ENCODE data around the gene SECISBP2L. TPM values are rescaled to one million over a fixed set of nuclear protein-coding genes. Genes with fewer than 3 reads are reported as not detected.

The SECISBP2L gene
- total RNA-seq, 2 experiments from 2014 or later, result 22.4 to 36.8 TPM

DNA sequence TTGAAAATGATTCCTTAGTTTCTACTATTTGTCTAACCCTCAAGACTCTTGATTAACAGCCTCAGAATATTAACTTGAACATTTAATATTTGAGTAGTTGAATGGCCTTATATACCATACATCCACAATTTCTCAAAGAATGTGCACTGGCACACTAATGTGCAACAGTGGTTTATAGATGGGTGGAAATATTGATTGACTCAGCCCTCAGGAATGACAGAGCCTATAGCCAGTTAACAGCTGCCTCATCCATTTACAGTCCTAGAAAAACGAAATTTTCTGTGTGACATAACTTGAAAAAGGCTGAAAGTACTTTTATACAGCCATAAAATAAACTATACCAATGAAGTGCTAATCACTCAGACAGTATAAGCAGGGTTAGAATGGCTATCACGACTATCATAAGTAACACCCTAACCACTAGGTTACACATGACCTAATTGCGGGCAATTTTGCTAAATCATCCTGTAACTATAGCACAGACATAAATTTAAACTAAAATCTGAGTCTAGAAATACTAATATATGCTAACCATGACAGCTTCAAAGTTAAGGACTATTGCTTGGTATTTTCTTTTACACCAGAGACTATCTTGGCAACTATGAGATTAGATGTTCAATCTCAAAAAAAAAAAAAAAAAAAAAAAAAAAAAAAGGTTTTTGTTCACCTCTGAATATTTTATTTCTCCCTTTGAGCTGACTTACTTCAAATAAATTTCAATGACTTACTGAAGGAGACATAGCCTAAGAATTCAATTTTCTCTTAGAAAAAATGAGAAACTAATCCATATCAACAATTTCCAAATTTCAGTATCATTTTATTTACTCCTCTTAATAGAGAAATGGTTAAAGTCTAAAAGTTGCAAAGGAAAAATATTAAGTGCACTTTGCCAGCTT is 9.3 kb downstream of the SECISBP2L start:
- DNase-seq (no peak), ATAC-seq (peak; percentile 58)
- no peak overlapping the region for H3K4me3 Mint-ChIP-seq
- H3K27ac Mint-ChIP-seq, result no peak overlapping the region
- H3K27me3 Mint-ChIP-seq, result no peaks in the 10 kb centered on the region
- H3K9me3 Mint-ChIP-seq (ENCODE audit: low read depth), result no peaks in the 10 kb centered on the region
- H3K36me3 Mint-ChIP-seq (ENCODE audit: low read depth), result peaks cover 13% of the 10 kb centered on the region
- intact Hi-C loops (cut with DNase I, micrococcal nuclease), result no loop called here
- peaks cover 21% of the 10 kb centered on the region for H3K4me1 Mint-ChIP-seq
- ChIA-PET POLR2A (interaction anchor here (0.6 kb wide), 2 partner anchors 37 to 159 kb away, joined by 3 read pairs; partner anchors contain the start of gene EID1), CTCF (interaction anchor here (0.7 to 1.4 kb wide), 3 partner anchors 10 to 58 kb away, joined by 3 to 5 read pairs (median 4); partner anchors contain the start of gene SECISBP2L)

DNA sequence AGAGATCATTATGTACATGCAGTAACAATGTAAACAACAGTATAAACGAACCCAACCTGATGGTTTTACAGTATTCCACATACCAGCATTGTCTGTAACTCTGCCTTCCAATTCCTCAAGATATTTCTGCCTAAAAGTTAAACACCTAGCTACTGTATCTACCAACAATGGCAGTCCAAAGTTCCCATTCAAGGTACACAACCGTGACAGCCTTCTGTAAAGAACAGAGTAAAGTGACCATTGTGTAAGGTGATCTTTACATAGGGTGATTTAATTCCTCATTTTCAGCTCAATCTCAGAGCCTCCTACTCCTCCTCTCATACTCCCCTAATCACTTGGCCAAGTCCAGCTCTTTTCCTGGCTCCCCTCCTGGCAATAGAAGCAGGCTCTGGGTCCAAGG is 10.4 kb downstream of the SECISBP2L start:
- DNase-seq (no peak), ATAC-seq (no peak)
- no peak overlapping the region for H3K27ac Mint-ChIP-seq
- H3K27me3 Mint-ChIP-seq, result no peaks in the 10 kb centered on the region
- H3K4me3 Mint-ChIP-seq, result no peak overlapping the region
- peaks cover 13% of the 10 kb centered on the region for H3K4me1 Mint-ChIP-seq
- peaks cover 13% of the 10 kb centered on the region for H3K36me3 Mint-ChIP-seq (ENCODE audit: low read depth)
- H3K9me3 Mint-ChIP-seq (ENCODE audit: low read depth), result no peaks in the 10 kb centered on the region
- intact Hi-C loops (cut with DNase I, micrococcal nuclease), result no loop called here
- ChIA-PET POLR2A (no interaction called here), CTCF (interaction anchor here (0.8 kb wide), 1 partner anchor 14 kb away, joined by 3 read pairs; no protein-coding TSS in a partner anchor)

DNA sequence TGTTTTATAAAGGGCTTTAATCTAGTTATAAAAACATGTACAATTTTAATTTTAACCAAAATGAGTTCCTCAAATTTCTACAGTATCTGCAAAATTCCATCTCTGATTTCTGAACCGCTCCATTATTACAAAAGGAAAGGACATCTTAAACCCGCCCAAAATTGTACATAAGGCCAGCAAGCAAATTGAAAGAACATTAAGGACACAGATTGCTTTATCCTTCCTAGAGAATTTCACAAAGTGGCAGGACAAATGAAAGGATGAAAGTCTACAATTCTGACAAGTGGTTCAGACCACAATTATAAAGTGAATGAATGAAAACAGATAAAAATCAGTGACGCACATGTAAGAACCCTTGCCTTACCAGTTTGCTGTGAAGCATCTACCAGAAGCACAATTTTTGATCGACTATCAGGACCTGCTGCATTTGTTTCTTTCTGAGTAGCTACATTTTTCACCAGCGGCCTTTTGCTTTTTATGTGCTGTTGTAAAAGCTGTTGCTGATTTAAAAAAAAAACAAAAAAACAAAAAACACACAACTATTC is 13.6 kb downstream of the SECISBP2L start:
- no peaks in the 10 kb centered on the region for H3K9me3 Mint-ChIP-seq (ENCODE audit: low read depth)
- ChIA-PET POLR2A (no interaction called here), CTCF (no interaction called here)
- no peak overlapping the region for H3K27ac Mint-ChIP-seq
- no peaks in the 10 kb centered on the region for H3K27me3 Mint-ChIP-seq
- DNase-seq (no peak), ATAC-seq (no peak)
- H3K4me1 Mint-ChIP-seq, result peaks cover 6% of the 10 kb centered on the region
- H3K36me3 Mint-ChIP-seq (ENCODE audit: low read depth), result peaks cover 29% of the 10 kb centered on the region
- intact Hi-C loops (cut with DNase I, micrococcal nuclease), result no loop called here
- no peak overlapping the region for H3K4me3 Mint-ChIP-seq

DNA sequence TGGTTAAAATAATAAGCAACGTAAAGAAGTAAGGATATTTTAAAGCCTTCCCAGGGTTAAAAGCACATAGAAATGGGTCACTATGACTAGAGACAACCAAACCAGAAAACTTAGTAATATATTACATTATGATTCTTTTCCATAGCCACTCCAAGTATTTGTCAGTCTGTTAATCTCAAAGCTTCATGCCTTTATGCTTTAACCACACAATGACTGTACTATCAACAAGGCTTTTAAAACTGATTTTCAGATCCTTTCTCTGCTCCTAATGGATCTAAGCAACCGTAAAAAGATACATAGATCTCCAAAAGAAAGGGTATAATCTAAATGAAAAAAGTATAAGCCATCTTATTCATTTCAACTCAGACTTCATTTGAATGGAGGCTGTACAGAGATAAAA is 14.4 kb downstream of the SECISBP2L start:
- DNase-seq, result no peak
- Mint-ChIP-seq H3K27me3 (no peaks in the 10 kb centered on the region), H3K27ac (no peak overlapping the region), H3K9me3 (ENCODE audit: low read depth) (no peaks in the 10 kb centered on the region), H3K4me1 (no peaks in the 10 kb centered on the region), H3K4me3 (no peak overlapping the region), H3K36me3 (ENCODE audit: low read depth) (peaks cover 32% of the 10 kb centered on the region)
- ChIA-PET CTCF (interaction anchor here (0.6 kb wide), 1 partner anchor 13 kb away, joined by 4 read pairs; no protein-coding TSS in a partner anchor), POLR2A (no interaction called here)
- intact Hi-C loops (cut with DNase I, micrococcal nuclease), result no loop called here
- no peak for ATAC-seq

DNA sequence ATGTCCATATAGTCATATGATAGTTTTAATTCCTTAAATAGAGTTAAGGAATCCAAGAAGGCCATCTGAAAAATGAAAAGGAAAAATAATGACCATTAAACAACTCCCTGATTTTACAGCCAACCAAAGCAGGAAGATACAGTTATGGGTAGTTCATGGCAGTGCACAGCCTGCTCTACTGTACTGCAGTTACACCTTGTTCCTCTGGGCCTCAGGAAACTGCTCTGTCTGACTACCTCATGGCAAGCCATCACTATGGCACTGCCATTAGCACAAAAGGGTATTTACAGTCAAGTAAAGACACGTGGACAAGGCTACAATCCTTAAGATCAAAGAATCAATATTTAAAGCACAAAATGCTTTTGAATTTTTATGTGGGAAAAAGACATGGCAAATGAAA is 19.5 kb downstream of the SECISBP2L start:
- peaks cover 29% of the 10 kb centered on the region for H3K36me3 Mint-ChIP-seq (ENCODE audit: low read depth)
- no peak overlapping the region for H3K4me3 Mint-ChIP-seq
- intact Hi-C loops (cut with DNase I, micrococcal nuclease), result no loop called here
- no peak overlapping the region for H3K27ac Mint-ChIP-seq
- ChIA-PET CTCF (no interaction called here), POLR2A (no interaction called here)
- DNase-seq (no peak), ATAC-seq (no peak)
- no peaks in the 10 kb centered on the region for H3K27me3 Mint-ChIP-seq
- no peaks in the 10 kb centered on the region for H3K9me3 Mint-ChIP-seq (ENCODE audit: low read depth)
- peaks cover 5% of the 10 kb centered on the region for H3K4me1 Mint-ChIP-seq

DNA sequence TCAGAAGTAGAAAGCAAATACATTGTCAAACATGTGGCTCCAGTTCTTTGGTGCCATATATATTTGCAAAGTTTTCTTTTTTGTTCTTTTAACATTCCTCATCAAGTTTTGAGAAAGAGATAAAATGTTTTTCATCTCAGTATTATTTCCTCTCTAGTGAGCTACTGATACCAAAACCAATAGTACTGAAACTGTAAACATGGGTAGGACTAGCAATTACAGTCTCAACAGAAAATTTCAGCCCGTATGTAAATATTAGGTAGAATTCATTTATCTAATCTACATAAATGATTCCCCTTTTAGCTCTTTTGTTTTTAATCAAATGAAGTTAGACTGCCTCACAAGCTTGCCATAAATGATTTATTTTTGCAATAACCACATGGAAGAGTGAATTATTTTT is 21.4 kb downstream of the SECISBP2L start:
- Mint-ChIP-seq H3K9me3 (ENCODE audit: low read depth) (no peaks in the 10 kb centered on the region), H3K27me3 (no peaks in the 10 kb centered on the region), H3K4me1 (peaks cover 5% of the 10 kb centered on the region), H3K36me3 (ENCODE audit: low read depth) (peaks cover 27% of the 10 kb centered on the region), H3K27ac (no peak overlapping the region), H3K4me3 (no peak overlapping the region)
- CTCF ChIA-PET, result no interaction called here
- ATAC-seq (no peak), DNase-seq (no peak)
- POLR2A ChIA-PET, result no interaction called here
- intact Hi-C loops (cut with DNase I, micrococcal nuclease), result no loop called here

DNA sequence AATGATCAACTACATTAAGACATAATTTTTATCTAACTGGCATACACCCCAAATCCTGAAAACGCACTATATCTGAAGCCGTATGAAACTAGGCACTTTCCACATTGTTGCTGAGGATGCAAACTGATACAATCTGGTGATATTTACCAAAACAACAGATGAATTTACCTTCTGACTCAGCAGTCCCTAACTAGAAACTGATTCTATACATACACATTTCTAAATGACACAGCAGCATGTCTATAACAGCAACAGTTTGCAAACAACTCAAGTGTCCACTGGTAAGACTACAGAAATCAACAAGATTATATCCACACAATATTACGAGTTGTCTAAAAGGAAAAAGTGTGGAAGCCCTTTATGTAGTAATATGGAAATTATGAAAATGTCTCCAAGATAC is 22.9 kb downstream of the SECISBP2L start:
- peaks cover 5% of the 10 kb centered on the region for H3K4me1 Mint-ChIP-seq
- DNase-seq, result no peak
- no peak overlapping the region for H3K27ac Mint-ChIP-seq
- ChIA-PET POLR2A (no interaction called here), CTCF (no interaction called here)
- H3K9me3 Mint-ChIP-seq (ENCODE audit: low read depth), result no peaks in the 10 kb centered on the region
- no peaks in the 10 kb centered on the region for H3K27me3 Mint-ChIP-seq
- ATAC-seq, result peak; percentile 49
- intact Hi-C loops (cut with DNase I, micrococcal nuclease), result no loop called here
- peaks cover 24% of the 10 kb centered on the region for H3K36me3 Mint-ChIP-seq (ENCODE audit: low read depth)
- no peak overlapping the region for H3K4me3 Mint-ChIP-seq

DNA sequence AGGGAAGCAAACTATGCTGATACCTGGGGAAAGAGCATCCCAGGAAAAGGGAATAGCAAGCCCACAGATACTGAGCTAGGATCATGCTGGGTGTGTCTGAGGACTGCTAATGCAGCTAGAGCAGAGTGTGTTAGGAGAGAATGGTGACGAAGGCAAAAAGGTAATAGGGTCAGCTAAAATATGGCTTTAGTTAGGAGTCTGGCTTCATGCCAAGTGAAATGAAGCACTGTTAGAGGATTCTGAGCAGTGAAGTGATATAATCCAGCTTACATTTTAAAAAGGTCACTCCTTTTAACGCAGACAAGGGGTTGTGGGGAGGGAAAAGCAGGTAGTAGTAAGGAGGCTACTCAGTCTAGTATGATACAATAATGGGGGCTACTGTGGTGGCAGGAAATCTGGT is 30.4 kb downstream of the SECISBP2L start:
- POLR2A ChIA-PET, result interaction anchor here (0.6 kb wide), 1 partner anchor 126 kb away, joined by 4 read pairs; no protein-coding TSS in a partner anchor
- CTCF ChIA-PET, result interaction anchor here (1.1 kb wide), 2 partner anchors 40 to 130 kb away, joined by 3 read pairs; no protein-coding TSS in a partner anchor
- H3K9me3 Mint-ChIP-seq (ENCODE audit: low read depth), result no peaks in the 10 kb centered on the region
- no peak for ATAC-seq
- no peak overlapping the region for H3K4me3 Mint-ChIP-seq
- peaks cover 1% of the 10 kb centered on the region for H3K4me1 Mint-ChIP-seq
- H3K27ac Mint-ChIP-seq, result no peak overlapping the region
- no peak for DNase-seq
- no peaks in the 10 kb centered on the region for H3K27me3 Mint-ChIP-seq
- intact Hi-C loops (cut with DNase I, micrococcal nuclease), result no loop called here
- peaks cover 35% of the 10 kb centered on the region for H3K36me3 Mint-ChIP-seq (ENCODE audit: low read depth)

DNA sequence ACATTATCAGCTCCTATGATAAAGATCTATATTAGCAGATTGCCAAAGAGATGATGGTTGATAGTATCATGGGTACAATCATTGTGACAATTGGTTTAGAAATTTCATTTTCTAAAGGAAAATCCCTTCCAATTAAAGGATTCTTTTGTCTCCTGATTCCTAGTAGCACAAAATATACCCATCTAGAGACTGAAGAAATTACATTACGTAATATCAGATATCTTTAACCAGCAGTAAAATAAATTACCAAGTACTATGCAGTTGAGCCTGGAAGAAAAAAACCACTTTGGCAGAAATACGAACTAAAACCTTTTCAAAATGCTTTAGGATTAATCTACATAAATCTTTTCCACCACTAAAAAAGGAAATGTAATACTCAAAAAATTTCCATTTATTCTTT is 46.9 kb downstream of the SECISBP2L start:
- Mint-ChIP-seq H3K27ac (no peak overlapping the region), H3K4me3 (no peak overlapping the region), H3K27me3 (no peaks in the 10 kb centered on the region), H3K9me3 (ENCODE audit: low read depth) (no peaks in the 10 kb centered on the region), H3K36me3 (ENCODE audit: low read depth) (peaks cover 31% of the 10 kb centered on the region), H3K4me1 (no peaks in the 10 kb centered on the region)
- ChIA-PET CTCF (no interaction called here), POLR2A (no interaction called here)
- DNase-seq, result no peak
- intact Hi-C loops (cut with DNase I, micrococcal nuclease), result no loop called here
- ATAC-seq, result no peak

DNA sequence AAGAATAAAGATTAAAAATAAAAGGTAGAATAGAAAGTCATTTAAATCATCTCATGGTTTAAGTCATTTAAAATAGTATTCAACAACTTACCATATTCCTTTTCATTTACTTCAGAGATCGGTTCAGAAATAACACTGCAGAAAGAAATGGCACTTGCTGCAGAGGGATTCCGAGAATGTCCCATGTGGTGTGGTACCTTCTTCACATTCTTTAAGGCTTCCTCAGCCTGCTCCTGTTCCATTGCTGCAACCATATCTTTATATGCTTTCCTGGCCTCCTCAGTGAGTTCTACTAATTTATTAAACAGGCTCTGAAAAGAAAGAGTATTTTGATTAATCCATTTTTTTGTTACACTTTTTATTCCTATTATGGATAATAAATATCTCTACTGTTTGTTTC is 50.0 kb downstream of the SECISBP2L start:
- H3K9me3 Mint-ChIP-seq (ENCODE audit: low read depth), result no peaks in the 10 kb centered on the region
- ATAC-seq (no peak), DNase-seq (no peak)
- H3K27ac Mint-ChIP-seq, result no peak overlapping the region
- intact Hi-C loops (cut with DNase I, micrococcal nuclease), result no loop called here
- H3K27me3 Mint-ChIP-seq, result no peaks in the 10 kb centered on the region
- H3K36me3 Mint-ChIP-seq (ENCODE audit: low read depth), result peaks cover 41% of the 10 kb centered on the region
- no peaks in the 10 kb centered on the region for H3K4me1 Mint-ChIP-seq
- ChIA-PET POLR2A (no interaction called here), CTCF (interaction anchor here (1.2 kb wide), 1 partner anchor 20 kb away, joined by 4 read pairs; no protein-coding TSS in a partner anchor)
- H3K4me3 Mint-ChIP-seq, result no peak overlapping the region

DNA sequence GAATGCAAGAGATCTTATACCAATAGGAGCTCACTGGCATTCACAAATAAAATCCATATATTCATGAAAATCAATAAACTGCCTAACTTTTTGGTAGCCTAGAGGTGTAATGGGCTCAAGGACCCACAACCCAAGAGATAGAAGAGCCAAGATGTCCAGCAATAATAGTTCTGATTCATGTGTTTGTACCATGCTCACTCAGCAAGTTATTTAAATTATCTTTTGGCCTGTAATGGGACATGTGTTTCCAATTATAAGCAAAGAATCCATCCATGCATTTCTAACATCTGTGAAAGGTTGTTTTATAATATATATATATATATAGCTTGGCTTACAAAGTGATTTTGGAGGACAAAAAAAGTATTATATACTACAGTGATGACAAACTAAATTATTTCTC is 52.9 kb downstream of the SECISBP2L start:
- ChIA-PET CTCF (interaction anchor here (0.7 kb wide), 1 partner anchor 131 kb away, joined by 3 read pairs; no protein-coding TSS in a partner anchor), POLR2A (no interaction called here)
- Mint-ChIP-seq H3K4me1 (no peaks in the 10 kb centered on the region), H3K9me3 (ENCODE audit: low read depth) (no peaks in the 10 kb centered on the region), H3K27me3 (no peaks in the 10 kb centered on the region), H3K4me3 (no peak overlapping the region), H3K27ac (no peak overlapping the region), H3K36me3 (ENCODE audit: low read depth) (peaks cover 34% of the 10 kb centered on the region)
- intact Hi-C loops (cut with DNase I, micrococcal nuclease), result no loop called here
- ATAC-seq, result no peak
- no peak for DNase-seq

DNA sequence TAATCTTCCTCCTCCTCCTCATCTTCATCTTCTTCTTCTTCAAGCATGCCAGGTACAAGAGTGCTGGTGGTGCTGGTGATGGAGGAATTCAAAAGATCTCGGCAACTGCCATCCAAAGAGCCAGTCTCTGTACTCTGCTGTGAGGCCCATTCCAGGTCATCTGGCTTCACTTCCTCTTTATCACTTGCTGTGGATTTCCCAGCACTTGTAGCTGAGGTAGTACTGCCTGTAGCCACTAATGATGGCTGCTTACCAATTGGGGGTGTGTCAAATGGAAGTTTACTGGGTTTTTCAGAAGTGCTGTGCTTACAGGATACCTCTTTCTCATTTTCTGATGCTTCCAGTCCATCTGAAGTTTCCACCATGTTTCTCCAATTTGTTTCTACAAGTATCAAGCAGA is 53.7 kb downstream of the SECISBP2L start:
- Mint-ChIP-seq H3K4me3 (no peak overlapping the region), H3K9me3 (ENCODE audit: low read depth) (no peaks in the 10 kb centered on the region), H3K27ac (no peak overlapping the region), H3K27me3 (no peaks in the 10 kb centered on the region), H3K36me3 (ENCODE audit: low read depth) (peaks cover 34% of the 10 kb centered on the region), H3K4me1 (no peaks in the 10 kb centered on the region)
- POLR2A ChIA-PET, result interaction anchor here (0.6 kb wide), 1 partner anchor 422 kb away, joined by 9 read pairs; no protein-coding TSS in a partner anchor
- CTCF ChIA-PET, result interaction anchor here (0.7 kb wide), 1 partner anchor 28 kb away, joined by 3 read pairs; no protein-coding TSS in a partner anchor
- no peak for DNase-seq
- ATAC-seq, result no peak
- intact Hi-C loops (cut with DNase I, micrococcal nuclease), result no loop called here
